Transverse colon (tissue), 3 donors: ENCODE results near the gene CNOT6L.

ENCODE experiments used
- POLR2A ChIP-seq: fragments of 450-650 bp; IDR thresholded peaks from one replicate; pipeline ENCODE4 v1.6.1; 2016; ENCODE audit warnings: antibody characterized with exemption, mild to moderate bottlenecking, moderate library complexity
- TF ChIP-seq, protein P1 (sequence below), 5 experiments: fragments of 200-600 bp in 3 of 5; fragments of 450-650 bp in 2 of 5; sonication (generic) in 3 of 5; IDR thresholded peaks; 1 replicate in 2 of 5; 2 replicates in 3 of 5; pipeline ENCODE4 v1.5.1; 2016 to 2017; ENCODE audit warnings: antibody characterized with exemption in 5 of 5, inconsistent platforms in 3 of 5, mild to moderate bottlenecking in 2 of 5, moderate library complexity in 1 of 5

DNA sequence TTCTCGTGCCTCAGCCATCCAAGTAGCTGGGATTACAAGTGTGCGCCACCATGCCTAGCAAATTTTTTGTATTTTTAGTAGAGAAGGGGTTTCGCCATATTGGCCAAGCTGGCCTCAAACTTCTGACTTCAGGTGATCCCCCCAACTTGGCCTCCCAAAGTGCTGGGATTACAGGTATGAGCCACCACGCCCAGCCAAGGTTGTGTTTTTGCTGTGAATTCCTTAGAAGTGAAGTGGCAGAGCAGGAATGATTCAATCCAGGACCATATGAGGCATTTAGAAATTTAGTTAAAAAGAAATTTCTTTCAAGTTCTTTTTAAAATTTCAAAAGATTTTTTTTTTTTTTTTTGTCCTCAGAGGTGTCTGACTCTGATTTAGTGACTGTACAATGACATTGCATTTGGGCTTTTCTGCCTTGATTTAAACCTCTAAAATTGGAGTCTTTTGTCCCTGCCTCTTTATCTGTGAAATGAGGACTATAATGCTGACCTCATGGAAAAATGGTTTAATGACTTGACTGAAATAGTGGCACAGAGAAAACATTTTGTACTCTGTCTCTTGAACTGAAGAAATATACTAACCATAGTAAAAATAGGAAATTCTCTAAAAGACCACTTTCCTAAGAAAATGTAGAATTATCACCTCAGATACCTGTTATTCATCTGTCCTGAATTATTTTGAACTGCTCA, 153.6 kb downstream of the CNOT6L start:
- TF ChIP-seq, protein P1, sequence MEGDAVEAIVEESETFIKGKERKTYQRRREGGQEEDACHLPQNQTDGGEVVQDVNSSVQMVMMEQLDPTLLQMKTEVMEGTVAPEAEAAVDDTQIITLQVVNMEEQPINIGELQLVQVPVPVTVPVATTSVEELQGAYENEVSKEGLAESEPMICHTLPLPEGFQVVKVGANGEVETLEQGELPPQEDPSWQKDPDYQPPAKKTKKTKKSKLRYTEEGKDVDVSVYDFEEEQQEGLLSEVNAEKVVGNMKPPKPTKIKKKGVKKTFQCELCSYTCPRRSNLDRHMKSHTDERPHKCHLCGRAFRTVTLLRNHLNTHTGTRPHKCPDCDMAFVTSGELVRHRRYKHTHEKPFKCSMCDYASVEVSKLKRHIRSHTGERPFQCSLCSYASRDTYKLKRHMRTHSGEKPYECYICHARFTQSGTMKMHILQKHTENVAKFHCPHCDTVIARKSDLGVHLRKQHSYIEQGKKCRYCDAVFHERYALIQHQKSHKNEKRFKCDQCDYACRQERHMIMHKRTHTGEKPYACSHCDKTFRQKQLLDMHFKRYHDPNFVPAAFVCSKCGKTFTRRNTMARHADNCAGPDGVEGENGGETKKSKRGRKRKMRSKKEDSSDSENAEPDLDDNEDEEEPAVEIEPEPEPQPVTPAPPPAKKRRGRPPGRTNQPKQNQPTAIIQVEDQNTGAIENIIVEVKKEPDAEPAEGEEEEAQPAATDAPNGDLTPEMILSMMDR (IDR thresholded peaks at IDR 0.05): no peak
- no peak for TF ChIP-seq POLR2A
